ENCODE measurements around the gene IFT81.

Gene IFT81

GRCh38 chr12:110246636-110247339 is 122.6 kb downstream of the IFT81 start:
- Histone ChIP-seq H3K23ac (ENCODE audit: low read length) (no peak overlapping the region), H3K18ac (ENCODE audit: low read length) (no peak overlapping the region), H3K4me3 (ENCODE audit: low read depth, low read length) (no peak overlapping the region), H3K79me1 (ENCODE audit: low read length) (peaks cover 6% of the 10 kb centered on the region), H3K9me3 (ENCODE audit: insufficient read depth, low read depth, low read length) (peaks cover 1% of the 10 kb centered on the region), H3K4me1 (ENCODE audit: control insufficient read depth in 1 of 2, insufficient read depth in 2 of 2, low read length in 2 of 2) (peaks cover 14 to 17% of the 10 kb centered on the region in 2 experiments), H3K36me3 (ENCODE audit: control insufficient read depth in 1 of 2, insufficient read depth in 2 of 2, low read length in 2 of 2) (no peaks in the 10 kb centered on the region), H2AK5ac (ENCODE audit: low read length) (no peak overlapping the region), H3K27ac (ENCODE audit: low read depth, low read length) (no peak overlapping the region), H3K9ac (ENCODE audit: low read length) (no peak overlapping the region), H2BK12ac (ENCODE audit: low read length) (peak overlapping the region; percentile 25), H2BK5ac (ENCODE audit: low read depth, low read length, poor library complexity) (peak overlapping the region; percentile 8), H4K91ac (ENCODE audit: low read depth, low read length) (peak overlapping the region; percentile 53), H3K14ac (ENCODE audit: low read length) (peak overlapping the region; percentile 4), H3K4me2 (ENCODE audit: low read length) (no peak overlapping the region), H4K12ac (ENCODE audit: low read depth, low read length) (no peak overlapping the region), H3K4ac (ENCODE audit: low read depth, low read length) (no peak overlapping the region), H3K79me2 (ENCODE audit: control insufficient read depth, insufficient read depth, low read length, poor library complexity) (no peaks in the 10 kb centered on the region), H3K27me3 (ENCODE audit: insufficient read depth, low read length) (no peaks in the 10 kb centered on the region), H2BK120ac (ENCODE audit: insufficient read depth, low read length, poor library complexity) (peak overlapping the region; percentile 60), H4K8ac (ENCODE audit: low read depth, low read length) (no peak overlapping the region), H2AFZ (ENCODE audit: insufficient read depth, low read length, poor library complexity) (peak overlapping the region; percentile 8)
- WGBS (ENCODE audit: extremely low coverage, insufficient coverage, insufficient read length) = no CpG with 5 or more reads among the region's 4 CpGs
- peak in 1 of 2 donors; percentile 62 for DNase-seq

GRCh38 chr12:110247340-110248095 is 123.4 kb downstream of the IFT81 start:
- H3K4ac ChIP-seq (ENCODE audit: low read depth, low read length) = no peak overlapping the region
- H3K79me2 ChIP-seq (ENCODE audit: control insufficient read depth, insufficient read depth, low read length, poor library complexity) = no peaks in the 10 kb centered on the region
- H4K91ac ChIP-seq (ENCODE audit: low read depth, low read length) = peak overlapping the region; percentile 53
- H3K4me3 ChIP-seq (ENCODE audit: low read depth, low read length) = no peak overlapping the region
- H4K12ac ChIP-seq (ENCODE audit: low read depth, low read length) = no peak overlapping the region
- H3K18ac ChIP-seq (ENCODE audit: low read length) = peak overlapping the region; percentile 33
- H3K27me3 ChIP-seq (ENCODE audit: insufficient read depth, low read length) = no peaks in the 10 kb centered on the region
- H3K9me3 ChIP-seq (ENCODE audit: insufficient read depth, low read depth, low read length) = peaks cover 1% of the 10 kb centered on the region
- no peak overlapping the region for H3K4me2 ChIP-seq (ENCODE audit: low read length)
- H2BK12ac ChIP-seq (ENCODE audit: low read length) = peak overlapping the region; percentile 25
- peak overlapping the region; percentile 4 for H3K14ac ChIP-seq (ENCODE audit: low read length)
- no peak overlapping the region for H4K8ac ChIP-seq (ENCODE audit: low read depth, low read length)
- peak overlapping the region; percentile 8 for H2AFZ ChIP-seq (ENCODE audit: insufficient read depth, low read length, poor library complexity)
- H2BK120ac ChIP-seq (ENCODE audit: insufficient read depth, low read length, poor library complexity) = peak overlapping the region; percentile 60
- H3K9ac ChIP-seq (ENCODE audit: low read length) = no peak overlapping the region
- no peaks in the 10 kb centered on the region for H3K36me3 ChIP-seq (ENCODE audit: control insufficient read depth in 1 of 2, insufficient read depth in 2 of 2, low read length in 2 of 2)
- WGBS (ENCODE audit: extremely low coverage, insufficient coverage, insufficient read length) = no CpG with 5 or more reads among the region's 14 CpGs
- peaks cover 6% of the 10 kb centered on the region for H3K79me1 ChIP-seq (ENCODE audit: low read length)
- peak overlapping the region; percentile 39 for H2AK5ac ChIP-seq (ENCODE audit: low read length)
- H2BK5ac ChIP-seq (ENCODE audit: low read depth, low read length, poor library complexity) = peak overlapping the region; percentile 8
- peaks cover 14 to 17% of the 10 kb centered on the region in 2 experiments for H3K4me1 ChIP-seq (ENCODE audit: control insufficient read depth in 1 of 2, insufficient read depth in 2 of 2, low read length in 2 of 2)
- no peak overlapping the region for H3K23ac ChIP-seq (ENCODE audit: low read length)
- H3K27ac ChIP-seq (ENCODE audit: low read depth, low read length) = no peak overlapping the region
- peak; percentile 37 to 67 for DNase-seq

- no CpG with 5 or more reads among the region's 4 CpGs for WGBS (ENCODE audit: extremely low coverage, insufficient coverage, insufficient read length)
- no peaks in the 10 kb centered on the region for H3K27me3 ChIP-seq (ENCODE audit: insufficient read depth, low read length)
- H3K4me2 ChIP-seq (ENCODE audit: low read length) = no peak overlapping the region
- H3K14ac ChIP-seq (ENCODE audit: low read length) = no peak overlapping the region
- no peak overlapping the region for H2BK120ac ChIP-seq (ENCODE audit: insufficient read depth, low read length, poor library complexity)
- H3K9me3 ChIP-seq (ENCODE audit: insufficient read depth, low read depth, low read length) = peaks cover 1% of the 10 kb centered on the region
- no peak for DNase-seq
- no peak overlapping the region for H4K12ac ChIP-seq (ENCODE audit: low read depth, low read length)
- no peak overlapping the region for H4K8ac ChIP-seq (ENCODE audit: low read depth, low read length)
- H3K36me3 ChIP-seq (ENCODE audit: control insufficient read depth in 1 of 2, insufficient read depth in 2 of 2, low read length in 2 of 2) = no peaks in the 10 kb centered on the region
- H3K23ac ChIP-seq (ENCODE audit: low read length) = no peak overlapping the region
- H2BK5ac ChIP-seq (ENCODE audit: low read depth, low read length, poor library complexity) = no peak overlapping the region
- H3K18ac ChIP-seq (ENCODE audit: low read length) = no peak overlapping the region
- no peak overlapping the region for H4K91ac ChIP-seq (ENCODE audit: low read depth, low read length)
- peaks cover 6% of the 10 kb centered on the region for H3K79me1 ChIP-seq (ENCODE audit: low read length)
- no peak overlapping the region for H3K9ac ChIP-seq (ENCODE audit: low read length)
- no peak overlapping the region for H3K27ac ChIP-seq (ENCODE audit: low read depth, low read length)
- H3K4ac ChIP-seq (ENCODE audit: low read depth, low read length) = no peak overlapping the region
- H3K4me3 ChIP-seq (ENCODE audit: low read depth, low read length) = no peak overlapping the region
- no peaks in the 10 kb centered on the region for H3K79me2 ChIP-seq (ENCODE audit: control insufficient read depth, insufficient read depth, low read length, poor library complexity)
- no peak overlapping the region for H2BK12ac ChIP-seq (ENCODE audit: low read length)
- H2AFZ ChIP-seq (ENCODE audit: insufficient read depth, low read length, poor library complexity) = no peak overlapping the region
- H3K4me1 ChIP-seq (ENCODE audit: control insufficient read depth in 1 of 2, insufficient read depth in 2 of 2, low read length in 2 of 2) = peaks cover 14 to 17% of the 10 kb centered on the region in 2 experiments
- H2AK5ac ChIP-seq (ENCODE audit: low read length) = no peak overlapping the region
Measured at GRCh38 chr12:110248096-110248447, 123.9 kb downstream of the IFT81 start.

- H2AFZ ChIP-seq (ENCODE audit: insufficient read depth, low read length, poor library complexity) = no peak overlapping the region
- no peaks in the 10 kb centered on the region for H3K79me2 ChIP-seq (ENCODE audit: control insufficient read depth, insufficient read depth, low read length, poor library complexity)
- no peak overlapping the region for H2AK5ac ChIP-seq (ENCODE audit: low read length)
- H2BK12ac ChIP-seq (ENCODE audit: low read length) = no peak overlapping the region
- peaks cover 14 to 17% of the 10 kb centered on the region in 2 experiments for H3K4me1 ChIP-seq (ENCODE audit: control insufficient read depth in 1 of 2, insufficient read depth in 2 of 2, low read length in 2 of 2)
- H3K18ac ChIP-seq (ENCODE audit: low read length) = no peak overlapping the region
- no peak overlapping the region for H4K12ac ChIP-seq (ENCODE audit: low read depth, low read length)
- no peak overlapping the region for H2BK5ac ChIP-seq (ENCODE audit: low read depth, low read length, poor library complexity)
- no peaks in the 10 kb centered on the region for H3K36me3 ChIP-seq (ENCODE audit: control insufficient read depth in 1 of 2, insufficient read depth in 2 of 2, low read length in 2 of 2)
- no peak overlapping the region for H4K8ac ChIP-seq (ENCODE audit: low read depth, low read length)
- H4K91ac ChIP-seq (ENCODE audit: low read depth, low read length) = no peak overlapping the region
- no peak overlapping the region for H3K4me3 ChIP-seq (ENCODE audit: low read depth, low read length)
- WGBS (ENCODE audit: extremely low coverage, insufficient coverage, insufficient read length) = no CpG with 5 or more reads among the region's 4 CpGs
- no peaks in the 10 kb centered on the region for H3K27me3 ChIP-seq (ENCODE audit: insufficient read depth, low read length)
- no peak overlapping the region for H3K4ac ChIP-seq (ENCODE audit: low read depth, low read length)
- H3K14ac ChIP-seq (ENCODE audit: low read length) = no peak overlapping the region
- no peak overlapping the region for H3K9ac ChIP-seq (ENCODE audit: low read length)
- H2BK120ac ChIP-seq (ENCODE audit: insufficient read depth, low read length, poor library complexity) = no peak overlapping the region
- H3K27ac ChIP-seq (ENCODE audit: low read depth, low read length) = no peak overlapping the region
- DNase-seq = no peak
- no peaks in the 10 kb centered on the region for H3K9me3 ChIP-seq (ENCODE audit: insufficient read depth, low read depth, low read length)
- peaks cover 6% of the 10 kb centered on the region for H3K79me1 ChIP-seq (ENCODE audit: low read length)
- no peak overlapping the region for H3K23ac ChIP-seq (ENCODE audit: low read length)
- no peak overlapping the region for H3K4me2 ChIP-seq (ENCODE audit: low read length)
Measured at GRCh38 chr12:110249105-110249504, 124.9 kb downstream of the IFT81 start.

All from trophoblast cell (in vitro differentiated cells and primary cell).